NB4 (cell line): ENCODE data around the gene HMG20A.

ENCODE experiments used
- POLR2A ChIP-seq: IDR thresholded peaks from 2 replicates; pipeline ENCODE4 v1.6.1; 2011; ENCODE audit warnings: mild to moderate bottlenecking; ENCODE audit not compliant: insufficient read length; ENCODE audit errors: extremely low read depth
- TF ChIP-seq, protein P1 (sequence below): IDR thresholded peaks from one replicate; pipeline ENCODE4 v1.5.1; 2012; ENCODE audit warnings: low read depth, low read length
- TF ChIP-seq, protein P2 (sequence below): IDR thresholded peaks from 2 replicates; pipeline ENCODE4 v1.6.1; 2011; ENCODE audit warnings: low read depth, low read length

DNA sequence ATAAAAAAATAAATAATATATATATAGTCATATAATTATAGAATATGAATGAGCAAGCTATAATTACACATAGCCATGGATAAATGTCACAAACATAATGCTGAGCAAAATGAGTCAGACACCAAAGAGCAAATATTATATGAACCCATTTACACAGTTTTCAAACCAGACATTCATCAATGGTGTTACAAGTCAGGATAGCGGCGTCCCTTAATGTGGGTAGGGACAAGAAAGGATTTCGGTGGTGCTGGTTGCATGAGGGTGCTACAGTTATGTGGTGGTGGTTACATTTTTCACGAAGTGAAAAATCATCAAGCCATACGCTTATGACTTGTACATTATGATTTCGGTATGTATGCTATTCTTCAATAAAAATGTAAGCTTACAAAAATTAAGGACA, 100.5 kb downstream of the HMG20A start:
- no peak for TF ChIP-seq POLR2A
- TF ChIP-seq, protein P1, sequence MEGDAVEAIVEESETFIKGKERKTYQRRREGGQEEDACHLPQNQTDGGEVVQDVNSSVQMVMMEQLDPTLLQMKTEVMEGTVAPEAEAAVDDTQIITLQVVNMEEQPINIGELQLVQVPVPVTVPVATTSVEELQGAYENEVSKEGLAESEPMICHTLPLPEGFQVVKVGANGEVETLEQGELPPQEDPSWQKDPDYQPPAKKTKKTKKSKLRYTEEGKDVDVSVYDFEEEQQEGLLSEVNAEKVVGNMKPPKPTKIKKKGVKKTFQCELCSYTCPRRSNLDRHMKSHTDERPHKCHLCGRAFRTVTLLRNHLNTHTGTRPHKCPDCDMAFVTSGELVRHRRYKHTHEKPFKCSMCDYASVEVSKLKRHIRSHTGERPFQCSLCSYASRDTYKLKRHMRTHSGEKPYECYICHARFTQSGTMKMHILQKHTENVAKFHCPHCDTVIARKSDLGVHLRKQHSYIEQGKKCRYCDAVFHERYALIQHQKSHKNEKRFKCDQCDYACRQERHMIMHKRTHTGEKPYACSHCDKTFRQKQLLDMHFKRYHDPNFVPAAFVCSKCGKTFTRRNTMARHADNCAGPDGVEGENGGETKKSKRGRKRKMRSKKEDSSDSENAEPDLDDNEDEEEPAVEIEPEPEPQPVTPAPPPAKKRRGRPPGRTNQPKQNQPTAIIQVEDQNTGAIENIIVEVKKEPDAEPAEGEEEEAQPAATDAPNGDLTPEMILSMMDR: no peak
- TF ChIP-seq, protein P2, sequence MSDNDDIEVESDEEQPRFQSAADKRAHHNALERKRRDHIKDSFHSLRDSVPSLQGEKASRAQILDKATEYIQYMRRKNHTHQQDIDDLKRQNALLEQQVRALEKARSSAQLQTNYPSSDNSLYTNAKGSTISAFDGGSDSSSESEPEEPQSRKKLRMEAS: no peak
